ENCODE results near the gene SERTAD3. TPM values are rescaled to one million over a fixed set of nuclear protein-coding genes. Genes with fewer than 3 reads are reported as not detected.

SERTAD3 gene, protein sequence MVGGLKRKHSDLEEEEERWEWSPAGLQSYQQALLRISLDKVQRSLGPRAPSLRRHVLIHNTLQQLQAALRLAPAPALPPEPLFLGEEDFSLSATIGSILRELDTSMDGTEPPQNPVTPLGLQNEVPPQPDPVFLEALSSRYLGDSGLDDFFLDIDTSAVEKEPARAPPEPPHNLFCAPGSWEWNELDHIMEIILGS
- total RNA-seq: 22.1 and 32.7 TPM in 2 replicates

GRCh38 chr19:40444000-40444824 is at the start of gene SERTAD3:
Gene SERTAD3 (minus strand): TSS chr19:40444335. CDS start chr19:40442080, 2,255 bp downstream.

GRCh38 chr19:40466985-40467734 is 23.0 kb upstream of the SERTAD3 start, which contains the start of gene SPTBN4:
Gene SPTBN4 (plus strand): TSS chr19:40467001. CDS start chr19:40472622, 5,621 bp downstream.

DNA sequence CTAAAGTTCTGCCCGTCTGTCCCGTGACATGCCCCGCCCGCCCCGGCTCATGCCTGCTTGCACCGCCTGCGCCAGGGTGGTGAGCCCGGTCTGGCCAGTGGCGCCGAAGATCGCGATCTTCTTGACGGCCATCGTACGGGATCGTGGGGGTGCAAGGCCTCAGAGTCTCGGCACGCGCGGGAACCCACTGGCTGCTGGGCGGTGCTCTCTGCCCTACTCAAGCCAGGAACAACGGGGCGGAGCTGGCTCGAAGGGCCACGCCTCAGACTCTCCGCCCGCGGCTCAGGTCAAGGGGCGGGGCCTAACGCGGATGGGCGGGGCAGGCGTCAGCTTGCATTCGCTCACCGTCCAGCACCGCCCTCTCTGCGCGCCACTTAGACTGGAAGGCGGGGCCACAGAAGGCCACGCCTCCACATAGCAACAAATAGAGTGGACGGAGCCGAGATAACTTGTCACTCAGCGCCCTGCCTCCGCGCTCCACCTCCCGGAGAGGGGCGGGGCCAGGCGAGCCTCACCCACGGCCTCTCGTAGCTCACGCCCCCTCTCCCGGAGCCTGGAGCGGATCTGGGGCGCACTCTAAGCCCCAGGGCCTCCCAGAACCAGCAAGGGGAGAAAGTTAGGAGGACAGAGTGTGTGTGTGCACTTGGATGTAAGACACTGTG is 21.6 kb upstream of the SERTAD3 start, which contains the start of gene BLVRB:
Gene BLVRB (minus strand): TSS at position 189 of the 662 bp plus-strand sequence. CDS start 57 bp downstream, at position 132.

DNA sequence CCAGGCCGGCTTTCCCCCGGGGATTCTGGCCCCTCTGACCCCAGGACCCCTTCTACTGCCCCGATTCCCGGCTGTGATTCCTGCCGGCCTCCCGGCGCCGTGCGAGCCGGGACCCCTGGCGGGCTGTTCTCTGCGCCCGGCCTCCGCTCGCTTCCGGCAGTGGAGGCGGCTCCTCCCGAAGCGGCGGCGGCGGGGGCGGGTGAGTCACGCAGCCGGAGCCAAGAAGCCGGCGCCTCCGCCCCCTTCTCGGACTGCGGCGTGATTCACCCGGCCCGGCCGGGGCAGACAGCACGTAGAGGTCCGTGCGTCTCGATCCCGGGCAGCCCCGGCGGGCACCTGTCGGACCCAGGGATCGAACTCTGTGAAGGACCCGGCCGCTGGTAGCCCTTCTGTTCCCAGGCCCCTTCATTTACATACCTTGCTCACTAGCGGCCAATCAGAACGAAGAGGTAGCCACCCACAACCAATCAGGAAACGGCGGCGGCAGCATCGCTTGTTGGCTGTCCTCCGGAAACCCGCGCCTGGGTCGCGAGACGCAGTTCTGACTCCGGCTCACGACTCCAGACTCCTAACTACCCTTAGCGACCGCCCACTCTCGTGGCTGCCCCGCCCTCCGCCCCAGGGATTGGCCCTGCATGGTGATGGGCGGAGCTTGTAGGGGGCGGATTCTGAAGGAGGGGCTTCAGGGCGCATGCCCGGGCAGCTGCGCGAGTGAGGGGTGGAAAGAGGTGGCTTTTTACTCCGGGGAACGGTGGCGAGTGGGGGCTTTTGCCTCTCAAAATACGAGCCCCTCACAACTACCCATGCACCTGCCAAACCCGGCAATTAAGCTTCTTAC is 18.5 kb downstream of the SERTAD3 start, which contains the start of gene SERTAD1:
Gene SERTAD1 (minus strand): TSS at position 543 of the 838 bp plus-strand sequence. CDS start 2,446 bp downstream, outside the sequence.

GRCh38 chr19:40413291-40413845 is 30.8 kb downstream of the SERTAD3 start, which contains the start of gene PRX:
Gene PRX (minus strand): TSS chr19:40413378. CDS start chr19:40407932, 5,446 bp downstream.

Other genes with a start within 250 kb of the SERTAD3 start
- not detected in 2 replicates for gene TTC9B, start 226.0 kb downstream of the SERTAD3 start, total RNA-seq
- gene CCNP, start 217.6 kb downstream of the SERTAD3 start, total RNA-seq: 0.09 and 0.11 TPM in 2 replicates
- 27.0 and 30.5 TPM in 2 replicates for gene AKT2, start 159.0 kb downstream of the SERTAD3 start, total RNA-seq
- gene C19orf47, start 95.9 kb downstream of the SERTAD3 start, total RNA-seq: 3.6 and 6.1 TPM in 2 replicates
- gene PLD3, start 95.6 kb downstream of the SERTAD3 start, total RNA-seq: 123 and 175 TPM in 2 replicates
- under 0.01 TPM in 1 of 2 replicates, not detected in the other for gene HIPK4, start 54.2 kb downstream of the SERTAD3 start, total RNA-seq
- gene PRX, start 31.0 kb downstream of the SERTAD3 start, total RNA-seq: 1.5 TPM in 2 replicates
- gene SERTAD1, start 18.3 kb downstream of the SERTAD3 start, total RNA-seq: 20.7 and 22.3 TPM in 2 replicates
- 39.4 and 53.0 TPM in 2 replicates for gene BLVRB, start 21.4 kb upstream of the SERTAD3 start, total RNA-seq
- under 0.01 TPM in 1 of 2 replicates, not detected in the other for gene SPTBN4, start 22.7 kb upstream of the SERTAD3 start, total RNA-seq
- 20.6 and 24.3 TPM in 2 replicates for gene SHKBP1, start 132.5 kb upstream of the SERTAD3 start, total RNA-seq
- gene LTBP4, start 157.0 kb upstream of the SERTAD3 start, total RNA-seq: 19.9 and 21.7 TPM in 2 replicates
- 7.5 and 10.4 TPM in 2 replicates for gene NUMBL, start 246.3 kb upstream of the SERTAD3 start, total RNA-seq

All from dermis lymphatic vessel endothelial cell (primary cell).